KOPT-K1 (cell line): Measurements from ENCODE around the gene COPS9.

ENCODE experiments used
- H3K27ac ChIP-seq: fragments of 200-600 bp; sonication (generic); 2 replicates; pipeline ENCODE4 v1.5.1; 2016; ENCODE audit warnings: antibody characterized with exemption, mild to moderate bottlenecking, low read depth, low read length; ENCODE audit not compliant: poor library complexity, severe bottlenecking
- H3K36me3 ChIP-seq: fragments of 200-600 bp; sonication (generic); 2 replicates; pipeline ENCODE4 v1.5.1; 2017; ENCODE audit warnings: antibody characterized with exemption, mild to moderate bottlenecking, low read length, moderate library complexity; ENCODE audit not compliant: insufficient read depth
- H3K9me3 ChIP-seq: fragments of 200-600 bp; sonication (generic); 2 replicates; pipeline ENCODE4 v1.5.1; 2017; ENCODE audit warnings: antibody characterized with exemption, low read length, mild to moderate bottlenecking; ENCODE audit not compliant: insufficient read depth, poor library complexity, severe bottlenecking

Gene COPS9

DNA sequence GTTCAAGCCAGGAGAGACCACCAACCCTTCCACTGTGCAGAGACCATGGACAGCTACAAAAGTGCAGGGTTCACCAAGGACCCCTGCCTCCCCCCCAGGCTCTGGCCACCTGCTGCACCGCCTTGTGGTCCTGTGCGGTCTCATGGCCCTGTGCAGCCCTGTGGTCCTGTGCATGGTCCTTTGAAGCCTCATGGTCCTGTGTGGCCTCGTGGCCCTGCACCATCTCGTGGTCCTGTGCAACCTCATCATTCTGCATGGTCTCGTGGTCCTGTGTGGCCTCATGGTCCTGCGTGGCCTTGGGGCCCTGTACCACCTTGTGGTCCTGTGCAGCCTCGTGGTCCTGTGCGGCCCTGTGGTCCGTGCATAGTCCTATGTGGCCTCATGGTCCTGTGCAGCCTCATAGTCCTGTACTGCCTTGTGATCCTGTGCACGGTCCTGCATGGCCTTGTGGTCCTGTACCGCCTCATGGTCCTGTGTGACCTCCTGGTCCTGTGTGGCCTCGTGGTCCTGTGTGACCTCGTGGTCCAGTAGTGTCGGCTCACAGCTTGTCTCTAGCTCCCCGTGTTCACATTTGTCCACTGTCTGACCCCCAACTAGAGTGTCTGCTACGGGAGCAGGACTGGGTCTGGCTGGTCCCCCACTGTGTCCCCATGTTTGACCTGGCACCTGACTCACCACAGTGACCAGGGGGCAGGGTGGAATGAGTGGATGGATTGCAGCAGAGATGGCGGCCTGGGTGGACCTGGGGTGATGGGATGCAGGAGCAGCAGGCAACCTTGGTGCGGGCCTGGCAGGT lies 24.4 kb upstream of the COPS9 start:
- Histone ChIP-seq H3K27ac (no peak overlapping the region), H3K9me3 (no peaks in the 10 kb centered on the region), H3K36me3 (no peaks in the 10 kb centered on the region)

DNA sequence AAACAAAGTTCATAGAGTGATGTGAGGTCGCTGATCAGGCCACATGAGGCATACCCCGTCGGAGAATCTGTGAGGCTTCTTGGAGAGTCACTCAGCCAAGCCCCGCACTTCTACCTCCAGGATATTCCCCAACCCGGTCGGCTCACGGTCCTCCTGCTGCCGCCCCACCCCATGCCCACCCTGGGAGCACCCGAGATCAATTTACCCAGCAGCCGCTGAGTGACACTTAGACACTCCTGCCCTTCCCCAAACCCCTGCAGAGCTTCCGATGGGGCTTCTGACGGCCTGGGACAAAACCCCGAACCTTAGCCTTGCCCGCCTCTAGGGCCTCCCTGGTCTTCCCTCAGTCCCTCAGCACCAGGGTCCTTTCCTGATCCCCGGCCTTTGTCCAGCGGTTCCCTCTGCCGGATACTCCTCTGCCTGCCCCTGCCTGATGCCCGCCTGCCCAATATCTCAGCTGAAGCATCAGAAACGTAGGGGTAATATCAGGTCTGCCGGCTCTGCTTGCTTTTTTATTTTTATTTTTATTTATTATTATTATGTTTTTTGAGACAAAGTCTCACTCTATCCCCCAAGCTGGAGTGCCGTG lies 23.2 kb upstream of the COPS9 start:
- no peaks in the 10 kb centered on the region for H3K36me3 ChIP-seq
- no peak overlapping the region for H3K27ac ChIP-seq
- H3K9me3 ChIP-seq = no peaks in the 10 kb centered on the region

DNA sequence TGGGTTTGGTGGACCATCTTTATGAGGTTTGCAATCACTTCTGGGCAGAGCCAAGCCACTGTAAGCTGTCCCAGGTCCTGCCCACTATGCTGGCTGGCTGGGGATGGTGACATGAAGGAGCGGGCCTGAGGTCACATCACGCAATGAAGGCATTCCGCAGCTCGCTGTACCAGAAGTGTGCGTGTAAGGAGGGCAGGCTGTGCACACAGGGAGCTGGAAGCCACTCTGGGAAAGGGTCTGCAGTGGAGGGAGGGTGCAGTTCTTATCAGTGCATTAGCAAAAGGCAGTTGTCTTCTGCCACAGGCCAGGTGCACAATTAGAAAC lies 21.0 kb upstream of the COPS9 start:
- Histone ChIP-seq H3K27ac (no peak overlapping the region), H3K9me3 (peaks cover 9% of the 10 kb centered on the region), H3K36me3 (no peaks in the 10 kb centered on the region)

DNA sequence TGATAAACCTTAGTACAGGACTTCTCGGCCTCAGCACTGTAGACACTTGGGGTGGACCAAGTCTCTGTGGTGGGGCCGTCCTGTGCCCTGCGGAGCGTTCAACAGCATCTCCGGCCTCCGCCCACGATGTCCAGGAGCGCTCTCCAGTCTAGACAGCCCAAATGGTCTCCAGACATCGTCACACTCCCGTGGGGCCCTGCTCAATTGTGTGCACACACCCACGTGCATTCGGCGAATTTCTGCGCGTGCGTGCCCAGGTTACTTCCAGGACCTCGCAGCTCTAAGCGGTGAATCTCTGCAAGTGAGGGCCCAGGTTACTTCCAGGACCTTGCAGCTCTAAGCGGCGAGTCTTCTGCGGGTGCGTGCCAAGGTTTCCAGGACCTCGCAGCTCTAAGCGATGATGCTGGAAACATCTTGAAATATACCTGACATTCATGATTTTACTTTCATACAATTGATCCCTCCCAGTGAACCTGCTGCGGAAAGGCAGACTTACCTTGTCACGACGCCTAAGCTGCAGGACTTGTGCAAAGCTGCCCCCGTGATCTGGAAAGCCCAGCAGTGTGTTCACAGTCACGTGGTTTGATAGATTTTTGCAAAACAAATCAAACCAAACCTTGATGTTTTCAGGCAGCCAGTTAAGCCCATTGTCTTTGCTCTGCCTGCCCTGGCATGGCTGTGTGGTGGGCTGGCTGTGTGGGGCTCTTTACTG lies 20.5 kb upstream of the COPS9 start:
- Histone ChIP-seq H3K36me3 (no peaks in the 10 kb centered on the region), H3K27ac (no peak overlapping the region), H3K9me3 (peaks cover 9% of the 10 kb centered on the region)

DNA sequence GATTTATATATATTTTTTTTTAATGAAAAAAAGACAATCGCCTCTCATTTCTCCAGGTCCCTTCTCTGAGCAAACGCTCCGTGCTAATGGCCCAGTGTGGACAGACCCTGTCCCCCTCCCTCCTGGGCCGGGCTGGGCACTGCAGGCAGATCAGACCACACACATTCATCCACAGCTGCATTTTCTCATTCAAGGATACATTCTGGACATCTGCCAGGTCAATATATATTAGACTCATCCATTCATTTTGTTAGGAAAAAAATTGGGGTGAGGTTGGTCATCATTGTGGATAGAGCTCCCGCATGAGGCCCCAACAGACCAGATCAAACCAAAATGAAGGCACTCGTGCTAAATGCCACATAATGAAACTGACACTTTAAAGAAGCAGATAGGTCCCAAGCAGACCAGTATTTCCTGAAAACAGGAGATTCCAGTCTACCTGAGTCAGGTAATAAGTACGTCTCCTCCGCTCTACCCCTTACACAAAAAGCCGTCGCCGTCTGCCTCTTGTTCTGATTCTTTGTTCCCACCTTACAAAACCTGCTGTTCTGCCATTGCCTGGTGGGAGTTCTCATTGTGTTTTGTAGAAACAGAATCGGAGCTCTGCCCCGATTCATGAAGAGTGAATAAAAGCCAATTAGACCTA lies 19.8 kb upstream of the COPS9 start:
- no peaks in the 10 kb centered on the region for H3K36me3 ChIP-seq
- no peak overlapping the region for H3K27ac ChIP-seq
- peaks cover 9% of the 10 kb centered on the region for H3K9me3 ChIP-seq

DNA sequence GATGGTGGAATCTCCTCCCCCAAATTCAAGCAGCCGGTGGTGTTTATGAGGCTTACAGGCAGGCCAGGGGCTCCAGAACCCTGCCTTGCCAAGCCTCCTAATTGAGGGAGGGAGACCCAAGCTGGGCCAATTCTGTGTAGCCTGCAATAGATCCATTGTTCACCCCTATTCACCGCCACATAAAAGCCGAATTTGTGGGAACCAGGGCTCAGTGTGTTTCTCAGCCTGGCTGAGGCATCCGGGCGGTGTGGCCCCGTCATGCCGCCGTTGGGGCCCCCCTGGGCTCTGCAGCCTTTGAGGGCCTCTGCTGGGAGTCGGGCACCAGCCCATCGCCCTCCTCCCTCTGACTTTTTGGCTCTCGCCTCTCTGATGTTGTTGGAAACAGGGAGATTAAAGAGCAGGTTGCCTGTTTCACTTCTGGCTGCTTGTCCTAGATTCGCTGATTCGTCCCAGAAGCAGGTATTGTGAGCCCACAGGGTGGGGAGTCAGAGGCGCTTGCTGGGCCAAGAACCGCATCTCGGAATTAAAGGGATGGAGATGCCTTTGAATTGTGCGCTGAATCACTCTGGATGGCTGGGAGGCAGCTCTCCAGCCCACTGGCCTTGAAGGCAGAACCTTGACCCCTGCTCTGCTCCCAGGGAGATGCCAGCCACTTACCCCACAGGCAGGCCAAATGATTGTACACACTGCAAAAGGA lies 19.1 kb upstream of the COPS9 start:
- Histone ChIP-seq H3K27ac (no peak overlapping the region), H3K9me3 (peaks cover 9% of the 10 kb centered on the region), H3K36me3 (no peaks in the 10 kb centered on the region)

DNA sequence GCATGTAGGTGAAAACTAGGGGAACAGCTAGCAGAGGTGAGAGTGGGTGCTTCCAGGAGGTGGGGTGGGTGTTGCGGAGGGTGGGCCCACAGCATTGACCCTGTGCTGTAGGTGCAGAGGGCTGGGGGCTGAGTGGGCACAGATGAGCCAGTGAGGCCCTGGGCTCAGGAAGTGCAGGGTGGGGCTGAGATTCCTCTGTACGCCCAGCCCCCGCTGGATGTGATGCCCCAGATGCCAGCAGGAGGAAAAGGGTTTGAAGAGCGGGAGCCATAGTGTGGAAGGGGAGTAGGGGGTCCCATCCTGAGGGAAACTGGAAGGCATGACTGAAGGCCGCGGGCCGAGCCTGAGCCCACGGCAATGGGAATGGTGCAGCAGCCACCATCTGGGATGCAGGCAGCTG lies 18.5 kb upstream of the COPS9 start:
- Histone ChIP-seq H3K27ac (no peak overlapping the region), H3K9me3 (peaks cover 9% of the 10 kb centered on the region), H3K36me3 (no peaks in the 10 kb centered on the region)

DNA sequence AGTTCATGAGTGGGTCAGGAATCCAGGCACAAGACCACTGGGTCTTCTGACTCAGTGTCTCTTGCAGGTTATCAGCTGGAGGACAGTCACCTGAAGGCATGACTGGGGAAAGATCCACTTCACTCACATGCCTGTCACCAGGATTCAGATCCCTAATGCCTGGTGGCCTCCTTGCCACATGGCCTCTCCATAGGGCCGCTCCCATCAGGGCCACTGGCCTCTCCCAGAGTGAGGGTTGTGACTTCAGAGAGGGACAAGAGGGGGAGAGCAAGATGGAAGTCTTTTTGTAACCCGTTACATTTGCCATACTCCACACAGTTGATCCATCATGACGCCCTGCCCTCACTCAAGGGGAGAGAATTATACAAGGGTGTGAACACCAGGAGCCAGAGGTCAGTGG lies 17.3 kb upstream of the COPS9 start:
- Histone ChIP-seq H3K36me3 (no peaks in the 10 kb centered on the region), H3K27ac (no peak overlapping the region), H3K9me3 (peaks cover 9% of the 10 kb centered on the region)

DNA sequence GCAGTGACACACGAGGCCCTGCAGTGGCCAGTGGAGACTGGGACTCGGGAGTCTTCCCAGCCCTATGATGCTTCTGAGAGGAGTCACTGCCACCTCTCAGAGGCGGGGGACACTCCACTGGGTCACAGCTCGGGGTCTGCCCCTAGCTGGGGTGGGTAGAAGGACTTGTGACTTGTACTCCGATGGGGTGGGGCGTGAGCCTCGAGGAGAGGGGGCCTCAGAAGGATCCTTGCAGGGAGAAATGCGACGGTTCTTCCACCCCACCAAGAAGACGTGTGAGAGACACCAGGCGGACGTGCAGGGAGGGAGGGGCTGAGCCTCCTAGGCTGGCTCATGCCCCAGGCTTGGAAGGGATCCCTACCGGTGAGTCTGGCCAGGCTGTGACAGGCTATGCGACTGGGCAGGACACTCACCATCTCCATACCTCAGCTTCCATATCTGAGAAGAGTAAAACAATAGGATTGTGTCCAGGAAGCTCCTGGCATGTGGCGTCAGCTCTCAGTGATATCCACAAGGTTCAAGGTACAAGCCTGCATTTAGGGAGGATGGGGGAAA lies 15.4 kb upstream of the COPS9 start:
- Histone ChIP-seq H3K9me3 (peaks cover 9% of the 10 kb centered on the region), H3K27ac (no peak overlapping the region), H3K36me3 (no peaks in the 10 kb centered on the region)

DNA sequence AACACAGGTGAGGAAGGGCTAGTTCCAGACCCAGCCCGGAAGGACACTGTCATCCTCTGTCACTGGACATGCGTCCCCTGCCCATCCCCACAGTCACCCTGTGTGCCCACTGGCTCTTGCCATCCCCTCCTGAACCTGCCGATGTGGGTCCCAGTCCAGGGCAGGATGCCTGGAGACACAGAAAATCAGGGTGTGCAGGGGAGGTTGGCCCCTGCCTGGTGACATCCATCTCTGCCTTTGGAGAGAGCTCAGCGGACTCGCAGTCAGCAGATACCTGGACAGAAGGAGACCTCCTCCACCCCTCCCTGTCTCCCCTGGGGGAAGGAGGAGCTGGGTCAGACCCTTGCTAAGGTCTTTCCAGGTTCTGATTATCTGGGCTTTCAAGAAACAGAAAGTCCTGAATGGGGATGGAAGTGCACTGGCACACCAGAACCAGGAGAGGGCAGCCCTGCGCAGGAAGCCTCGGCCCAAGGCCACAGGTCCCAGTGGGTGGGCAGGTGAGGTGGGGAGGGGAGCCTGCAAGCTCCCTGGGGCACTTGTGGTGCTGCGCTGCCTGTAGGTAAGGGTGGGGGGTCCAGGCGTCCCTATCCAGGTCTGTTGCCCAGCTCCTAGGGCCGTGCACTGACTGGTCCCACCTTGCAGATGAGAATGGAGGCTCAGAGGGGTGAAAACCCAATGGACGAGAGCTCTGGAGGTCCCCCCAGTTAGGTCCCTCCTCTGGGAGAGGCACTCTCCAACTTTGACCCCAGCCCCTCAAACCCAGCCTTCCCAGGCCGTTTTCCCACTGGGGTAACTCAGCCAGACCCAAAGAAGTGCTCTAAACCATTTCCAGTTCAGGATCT lies 14.1 kb upstream of the COPS9 start:
- Histone ChIP-seq H3K9me3 (peaks cover 9% of the 10 kb centered on the region), H3K36me3 (no peaks in the 10 kb centered on the region), H3K27ac (no peak overlapping the region)

DNA sequence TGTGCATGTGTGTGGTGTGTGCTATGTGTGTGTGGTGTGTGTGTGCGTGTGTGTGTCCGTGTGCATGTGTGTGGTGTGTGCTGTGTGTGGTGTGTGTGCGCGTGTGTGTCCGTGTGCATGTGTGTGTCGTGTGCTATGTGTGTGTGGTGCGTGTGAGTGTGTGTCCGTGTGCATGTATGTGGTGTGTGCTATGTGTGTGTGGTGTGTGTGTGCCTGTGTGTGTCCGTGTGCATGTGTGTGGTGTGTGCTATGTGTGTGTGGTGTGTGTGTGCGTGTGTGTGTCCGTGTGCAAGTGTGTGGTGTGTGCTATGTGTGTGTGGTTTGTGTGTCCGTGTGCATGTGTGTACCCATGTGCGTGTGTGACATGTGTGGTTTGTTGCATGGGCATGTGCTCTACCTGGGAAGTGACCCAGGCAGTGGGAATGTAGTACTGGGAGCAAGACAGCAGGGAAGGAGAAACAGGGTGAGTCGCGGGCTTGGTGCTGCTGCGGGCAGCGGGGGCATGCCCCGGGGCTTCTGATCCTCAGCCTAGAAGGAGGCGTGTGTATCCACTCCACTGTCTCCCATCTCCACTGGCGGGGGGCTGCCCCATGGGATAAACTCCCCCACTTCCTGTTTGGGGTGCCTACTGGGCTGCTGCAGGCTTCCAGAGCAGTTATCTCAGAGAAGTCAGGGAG lies 11.9 kb upstream of the COPS9 start:
- Histone ChIP-seq H3K27ac (no peak overlapping the region), H3K36me3 (no peaks in the 10 kb centered on the region), H3K9me3 (peaks cover 5% of the 10 kb centered on the region)

DNA sequence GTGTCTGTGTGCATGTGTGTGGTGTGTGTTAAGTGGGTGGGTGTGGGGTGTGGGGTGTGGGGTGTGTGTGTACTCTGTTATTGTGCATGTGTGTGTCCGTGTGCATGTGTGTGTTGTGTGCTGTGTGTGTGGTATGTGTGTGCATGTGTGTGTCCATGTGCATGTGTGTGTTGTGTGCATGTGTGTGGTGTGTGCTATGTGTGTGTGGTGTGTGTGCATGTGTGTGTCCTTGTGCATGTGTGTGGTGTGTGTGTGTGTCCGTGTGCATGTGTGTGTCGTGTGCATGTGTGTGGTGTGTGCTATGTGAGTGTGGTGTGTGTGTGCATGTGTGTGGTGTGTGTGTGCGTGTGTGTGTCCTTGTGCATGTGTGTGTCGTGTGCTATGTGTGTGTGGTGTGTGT lies 11.3 kb upstream of the COPS9 start:
- H3K36me3 ChIP-seq = no peaks in the 10 kb centered on the region
- no peaks in the 10 kb centered on the region for H3K9me3 ChIP-seq
- no peak overlapping the region for H3K27ac ChIP-seq

DNA sequence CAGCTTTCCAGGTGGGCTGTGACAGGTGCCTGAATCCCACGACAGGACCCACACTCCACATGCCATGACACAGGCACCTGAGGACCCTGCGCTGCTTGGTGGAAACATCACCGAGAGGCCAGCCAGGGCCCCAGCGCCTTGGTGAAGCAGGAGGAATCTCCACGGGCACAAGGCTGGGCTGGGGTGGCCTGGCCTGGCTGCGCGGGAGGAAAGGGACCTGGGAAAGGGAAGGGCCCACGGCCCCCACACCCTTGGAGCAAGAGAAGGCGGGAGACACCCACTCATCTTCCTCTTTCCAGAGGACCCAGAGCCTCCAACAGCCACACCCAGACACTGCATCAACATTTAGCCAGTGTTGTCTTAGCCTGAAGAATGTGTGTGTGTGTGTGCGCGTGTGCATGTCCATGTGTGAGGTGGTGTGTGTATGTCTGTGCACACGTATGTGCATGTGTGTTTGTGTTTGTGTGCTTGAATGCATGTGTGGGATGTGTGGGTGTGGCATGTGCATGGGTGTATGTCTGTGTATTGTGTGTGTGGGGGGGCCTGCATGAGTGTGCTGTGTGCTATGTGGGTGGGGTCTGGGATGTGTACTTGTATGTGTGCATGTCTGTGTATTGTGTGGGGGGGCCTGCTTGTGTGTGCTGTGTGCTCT lies 10.6 kb upstream of the COPS9 start:
- H3K27ac ChIP-seq = no peak overlapping the region
- H3K36me3 ChIP-seq = no peaks in the 10 kb centered on the region
- H3K9me3 ChIP-seq = no peaks in the 10 kb centered on the region
